HG02840 (cell line): ENCODE data around the gene ASB4.
"Not testable (repeated sequence)": the region's sequence is repeated elsewhere in the genome, so short reads cannot be mapped to it uniquely, and the experiment has no call there.

Source experiments
- ATAC-seq: cut with Tn5 transposase; IDR thresholded peaks from one replicate; pipeline ENCODE4 v1.9.1; 2021; ENCODE audit warnings: mild to moderate bottlenecking, moderate library complexity, moderate number of reproducible peaks; ENCODE audit not compliant: unreplicated experiment, low FRiP score

Gene ASB4, protein sequence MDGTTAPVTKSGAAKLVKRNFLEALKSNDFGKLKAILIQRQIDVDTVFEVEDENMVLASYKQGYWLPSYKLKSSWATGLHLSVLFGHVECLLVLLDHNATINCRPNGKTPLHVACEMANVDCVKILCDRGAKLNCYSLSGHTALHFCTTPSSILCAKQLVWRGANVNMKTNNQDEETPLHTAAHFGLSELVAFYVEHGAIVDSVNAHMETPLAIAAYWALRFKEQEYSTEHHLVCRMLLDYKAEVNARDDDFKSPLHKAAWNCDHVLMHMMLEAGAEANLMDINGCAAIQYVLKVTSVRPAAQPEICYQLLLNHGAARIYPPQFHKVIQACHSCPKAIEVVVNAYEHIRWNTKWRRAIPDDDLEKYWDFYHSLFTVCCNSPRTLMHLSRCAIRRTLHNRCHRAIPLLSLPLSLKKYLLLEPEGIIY

DNA sequence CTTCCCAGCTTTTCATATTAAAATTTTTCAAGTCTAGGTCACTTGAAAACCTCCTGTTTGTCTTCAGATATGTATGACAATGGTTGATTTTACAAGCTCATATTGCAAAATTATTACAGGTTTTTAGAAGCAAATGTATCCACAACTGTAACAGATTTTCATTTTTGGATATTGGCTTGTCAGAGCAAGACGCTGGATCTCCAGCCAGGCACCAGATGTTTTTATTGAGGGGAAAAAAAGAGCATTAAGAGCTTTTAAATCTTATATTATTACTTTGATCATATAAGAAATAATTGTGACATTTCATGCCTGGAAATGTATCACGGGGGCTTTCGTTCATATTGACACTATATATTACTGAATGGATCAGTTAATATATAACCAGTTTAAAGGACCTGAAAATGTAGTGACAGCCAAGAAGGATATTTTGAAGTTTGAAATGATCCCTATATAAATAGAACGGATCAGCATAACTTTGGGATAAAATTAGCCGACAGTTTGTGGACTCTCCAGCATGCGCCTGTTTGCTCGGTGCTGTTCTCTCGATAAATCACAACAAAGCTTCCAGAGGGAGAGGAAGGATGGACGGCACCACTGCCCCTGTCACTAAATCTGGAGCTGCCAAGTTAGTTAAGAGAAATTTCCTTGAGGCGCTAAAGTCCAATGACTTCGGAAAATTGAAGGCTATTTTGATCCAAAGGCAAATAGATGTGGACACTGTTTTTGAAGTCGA, at the start of gene ASB4:
TSS of gene ASB4 (plus strand) at position 553 of the 733 bp plus-strand sequence. CDS start at position 582, 29 bp downstream.
- no peak for ATAC-seq

DNA sequence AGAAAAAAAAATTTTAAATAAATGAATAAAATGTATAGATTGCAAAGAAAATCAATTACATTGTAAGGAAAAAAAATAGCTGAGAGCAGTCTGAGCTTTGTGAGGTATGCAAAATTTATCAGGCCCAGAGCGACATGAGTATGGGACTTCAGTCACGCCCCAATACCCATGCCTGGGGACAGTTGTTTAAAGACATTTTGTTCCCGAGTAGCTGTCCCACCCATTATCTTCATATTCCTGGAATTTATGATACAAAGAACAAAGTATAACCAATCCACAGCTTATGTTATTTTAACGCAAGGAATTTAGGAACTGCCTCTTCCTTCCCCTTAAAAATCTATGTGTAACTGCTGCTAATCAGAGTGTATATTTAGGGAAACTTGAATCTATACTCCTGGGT, 49.3 kb upstream of the ASB4 start:
- no peak for ATAC-seq

DNA sequence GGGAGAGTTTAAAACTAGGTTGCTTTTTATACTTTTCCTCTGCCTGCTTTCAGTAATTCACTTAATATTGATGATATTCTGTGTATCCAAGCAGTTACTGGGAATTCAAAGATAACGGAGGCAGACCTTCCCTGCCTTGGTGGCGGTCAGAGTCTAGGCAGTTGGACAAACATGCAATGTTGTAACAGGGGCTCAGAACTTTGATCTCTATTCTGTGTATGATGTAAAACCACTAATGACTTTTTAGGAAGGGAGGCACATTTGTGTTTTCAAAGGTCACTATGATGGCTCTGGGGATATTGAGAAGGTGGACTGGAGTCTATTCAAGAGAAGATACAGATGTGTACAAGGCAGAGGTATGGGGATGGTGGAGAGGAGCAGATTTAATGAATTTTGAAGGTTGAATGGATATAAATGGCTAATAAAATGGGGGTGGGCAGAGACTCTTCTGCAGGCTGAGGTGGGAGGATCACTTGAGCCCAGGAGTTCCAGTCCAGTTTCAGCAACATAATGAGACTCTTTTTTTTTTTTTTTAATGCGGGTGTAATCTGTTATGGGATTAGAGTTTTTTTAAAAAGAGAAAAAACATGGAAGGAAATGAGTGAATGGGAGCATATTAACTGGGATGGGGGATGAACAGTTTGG, 45.2 kb upstream of the ASB4 start:
- ATAC-seq = no peak

GRCh38 chr7:95441042-95441823, 44.5 kb upstream of the ASB4 start:
- ATAC-seq = no peak

DNA sequence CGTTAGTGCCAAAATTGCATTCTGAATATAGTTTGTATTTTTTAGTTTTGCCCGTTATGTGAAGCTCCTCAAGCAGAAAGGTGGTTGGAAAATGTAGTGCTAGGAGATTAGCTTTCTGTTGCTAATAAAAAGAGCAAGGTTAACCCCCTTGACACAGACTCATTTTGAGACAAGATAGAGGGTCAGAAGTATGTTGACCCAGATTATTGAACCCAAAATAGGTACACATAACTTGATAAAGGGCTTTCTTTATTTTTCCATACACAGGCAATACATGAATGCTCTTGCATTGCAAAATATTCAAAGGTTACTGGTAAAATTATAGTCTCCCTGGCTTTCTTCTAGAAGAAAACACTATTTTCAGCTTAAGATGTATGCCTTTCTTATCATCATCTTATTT, 40.9 kb upstream of the ASB4 start:
- no peak for ATAC-seq

DNA sequence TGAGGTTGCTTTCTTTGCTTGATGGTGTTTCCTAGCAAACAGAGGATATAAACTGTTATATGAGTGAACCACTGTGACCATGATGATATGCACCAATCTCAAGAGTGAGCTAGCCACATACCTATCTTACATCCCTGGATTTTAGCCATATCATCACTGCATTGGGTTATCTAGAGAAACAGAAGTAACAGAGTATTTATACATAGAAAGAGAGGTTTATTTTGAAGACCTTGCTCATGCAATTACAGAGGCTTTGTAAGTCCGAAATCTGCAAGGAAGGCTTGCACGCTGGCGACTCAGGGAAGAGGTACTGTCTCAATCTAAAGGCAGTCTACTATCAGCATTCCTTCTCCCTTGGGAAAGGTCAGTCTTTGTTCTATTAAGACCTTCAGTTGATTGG, 39.1 kb upstream of the ASB4 start:
- ATAC-seq = no peak

DNA sequence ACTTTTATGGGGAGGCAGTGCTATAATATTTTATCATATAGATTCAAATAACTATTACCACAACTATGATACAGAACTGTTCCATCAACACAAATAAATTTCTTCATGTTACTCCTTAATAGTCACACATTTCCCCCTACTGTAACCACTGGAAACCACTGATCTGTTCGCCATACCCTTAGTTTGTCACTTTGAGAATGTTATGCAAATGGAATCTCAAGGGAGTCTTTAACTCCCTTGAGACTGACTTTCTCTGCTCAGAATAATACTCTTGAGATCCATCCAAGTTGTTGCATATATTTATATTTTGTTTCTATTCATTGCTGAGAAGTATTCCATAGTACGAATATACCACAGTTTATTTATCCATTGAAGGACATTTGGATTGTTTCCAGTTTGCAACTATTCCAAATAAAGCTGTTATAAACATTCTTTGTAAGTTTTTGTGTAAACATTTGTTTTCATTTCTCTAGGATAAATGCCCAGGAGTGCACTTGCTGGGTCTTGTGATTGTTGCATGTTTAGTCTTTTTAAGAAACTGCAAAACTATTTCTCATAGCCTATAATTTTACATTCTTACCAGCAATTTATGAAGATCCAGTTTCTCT, 31.2 kb upstream of the ASB4 start:
- ATAC-seq = no peak

- ATAC-seq = no peak
These were observed 27.8 kb upstream of the ASB4 start for GRCh38 chr7:95457947-95458346.

GRCh38 chr7:95460653-95461052, 25.1 kb upstream of the ASB4 start:
- ATAC-seq = not testable (repeated sequence)

- no peak for ATAC-seq
These were observed 17.7 kb upstream of the ASB4 start for GRCh38 chr7:95467912-95468607.

DNA sequence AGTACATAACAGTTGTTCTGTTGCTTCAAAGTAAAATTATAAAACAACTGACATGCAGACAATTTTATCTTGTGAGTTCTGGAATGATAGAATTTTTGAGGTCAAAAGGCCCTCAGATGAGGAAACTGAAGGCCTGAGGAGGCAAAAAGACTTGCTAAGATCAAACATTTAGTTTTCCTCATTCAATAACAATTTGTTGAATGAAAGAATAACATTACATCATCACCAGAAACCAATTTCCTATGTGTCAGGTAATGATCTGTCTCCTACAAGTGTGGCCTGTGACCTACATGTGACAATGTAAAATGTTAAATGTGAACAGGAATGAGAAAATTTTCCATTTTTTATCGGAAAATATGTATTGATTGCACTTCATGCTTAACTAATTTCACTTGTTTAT, 16.6 kb upstream of the ASB4 start:
- ATAC-seq = no peak

GRCh38 chr7:95469848-95470247, 15.9 kb upstream of the ASB4 start:
- ATAC-seq = no peak

DNA sequence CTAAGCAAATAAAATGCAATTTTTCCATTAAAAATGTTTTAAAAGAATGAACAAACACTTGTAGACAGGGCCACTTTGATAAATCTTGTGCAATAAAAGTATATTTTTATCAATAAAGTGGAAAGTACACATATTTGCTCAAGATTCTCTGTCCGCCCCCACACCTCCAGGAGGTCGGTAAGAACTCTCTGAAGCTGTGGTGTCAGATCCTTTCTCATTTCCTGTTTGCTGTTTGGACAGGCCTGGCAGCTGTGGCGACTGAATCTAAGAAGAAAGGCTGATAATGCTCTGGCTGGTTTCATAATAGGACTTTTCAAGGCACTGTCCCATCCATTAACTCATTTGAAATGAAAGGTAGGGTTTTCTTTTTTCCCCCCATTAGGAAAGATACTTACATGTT, 15.3 kb upstream of the ASB4 start:
- peak; percentile 98 for ATAC-seq

GRCh38 chr7:95471071-95471470, 14.7 kb upstream of the ASB4 start:
- ATAC-seq = no peak

- ATAC-seq = no peak
These were observed 13.1 kb upstream of the ASB4 start for GRCh38 chr7:95472581-95473161.

DNA sequence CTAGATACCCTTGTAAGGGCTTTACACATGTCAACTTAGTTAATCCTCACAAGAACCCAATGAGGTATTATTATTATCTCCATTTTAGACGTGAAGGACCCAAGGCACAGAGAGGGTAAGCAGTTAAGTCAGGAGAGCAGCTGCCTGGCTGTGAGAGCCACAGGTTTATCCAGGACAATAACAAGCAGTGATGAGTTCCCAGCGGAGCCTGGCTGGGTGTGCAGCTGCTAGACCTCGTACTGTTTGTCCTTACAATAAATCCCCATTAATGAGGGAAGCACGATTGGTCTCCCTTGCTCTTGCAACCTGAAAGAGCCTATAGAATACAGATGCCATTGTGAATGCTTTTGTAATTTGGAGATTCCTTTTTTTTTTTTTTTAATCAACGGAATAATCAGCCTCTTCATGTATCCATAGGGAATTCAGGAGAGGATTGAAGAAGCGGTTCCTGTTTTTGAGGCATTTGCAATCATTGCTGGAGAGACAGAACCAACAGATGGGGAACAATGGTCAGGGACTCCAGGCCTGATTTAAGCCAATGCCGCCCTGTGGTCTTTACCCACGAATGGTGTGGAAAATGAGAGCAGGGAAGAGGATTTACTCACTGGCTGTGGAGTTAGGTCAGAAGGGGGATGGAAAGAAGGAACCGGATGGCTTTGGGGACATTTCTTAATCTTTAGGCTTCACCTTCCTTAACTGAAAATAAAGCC, 12.3 kb upstream of the ASB4 start:
- ATAC-seq = no peak

DNA sequence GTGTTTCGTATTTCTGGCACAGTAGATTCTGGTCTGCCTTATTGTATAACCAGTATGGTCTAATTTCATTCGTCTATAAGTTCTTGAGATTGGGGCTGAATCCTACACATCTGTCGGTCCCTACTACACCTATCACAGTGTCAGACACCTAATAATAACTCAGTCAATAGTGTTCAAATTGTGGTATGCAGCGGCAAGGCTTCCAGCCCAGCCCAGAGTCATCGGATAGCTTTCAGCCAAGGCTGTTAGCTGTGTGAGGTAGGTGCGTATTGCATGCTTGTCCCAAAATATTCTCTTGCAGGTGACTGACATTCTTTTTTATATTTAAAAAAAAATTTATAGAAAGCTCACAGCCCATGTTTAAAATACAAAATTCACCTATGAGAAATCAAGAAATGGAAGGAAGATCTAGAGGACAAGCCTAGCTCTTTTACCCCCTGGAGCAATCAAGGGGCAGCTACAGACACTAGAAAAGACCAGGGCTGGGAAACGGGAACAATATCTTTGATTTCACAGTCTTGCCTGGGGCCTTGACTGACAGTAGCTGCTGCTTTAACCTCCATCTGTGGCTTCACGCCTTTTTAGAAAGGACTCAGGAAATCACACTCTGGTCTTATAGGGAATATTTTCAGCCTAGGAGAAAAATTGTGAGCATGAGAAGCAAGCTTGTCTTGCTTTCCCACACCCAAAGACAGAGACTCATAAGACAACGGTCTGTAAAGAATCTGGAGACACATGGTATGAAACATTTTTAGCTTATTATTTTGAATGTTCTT, 9.5 kb upstream of the ASB4 start:
- no peak for ATAC-seq
